OCI-LY7 (cell line): ENCODE results near the gene LYRM2. TPM values are rescaled to one million over a fixed set of nuclear protein-coding genes. Genes with fewer than 3 reads are reported as not detected.

Experiments used
- BruUV-seq: library from RNA; stranded (reverse); fragments of 400-500 nt; replicated peaks from 2 replicates; lab custom pipeline; 2021; lab: Mats Ljungman, UMichigan
- CTCF ChIA-PET: fragments of 300-600 bp; sonication (Branson Sonifier 250); formaldehyde crosslinking; loops from one replicate; lab custom pipeline; 2022; ENCODE audit warnings: antibody characterized with exemption; ENCODE audit not compliant: unreplicated experiment; lab: Charles Lee
- POLR2A ChIA-PET: fragments of 300-600 bp; sonication (Branson Sonifier 250); formaldehyde crosslinking; loops from one replicate; lab custom pipeline; 2022; ENCODE audit warnings: antibody characterized with exemption; lab: Charles Lee
- DNase-seq: peaks from one replicate; pipeline ENCODE4 v3.0.0-alpha.2; 2015; ENCODE audit warnings: low spot score
- H2AFZ ChIP-seq: fragments of 200-600 bp; sonication (generic), shearing (Covaris generic); 2 replicates; pipeline ENCODE4 v1.6.1; 2014; ENCODE audit warnings: mild to moderate bottlenecking, antibody characterized with exemption, low read length, moderate library complexity
- H3K27ac ChIP-seq: fragments of 200-600 bp; sonication (generic); 2 replicates; pipeline ENCODE4 v1.5.1; 2014; ENCODE audit warnings: mixed run types, low read depth, mild to moderate bottlenecking, moderate library complexity, low read length, inconsistent platforms; ENCODE audit not compliant: poor library complexity, severe bottlenecking
- H3K36me3 ChIP-seq: fragments of 200-600 bp; sonication (generic); 2 replicates; pipeline ENCODE4 v1.6.1; 2014; ENCODE audit warnings: mild to moderate bottlenecking, antibody characterized with exemption, low read length, moderate library complexity, mixed read lengths; ENCODE audit not compliant: insufficient read depth
- H3K4me1 ChIP-seq: fragments of 200-600 bp; sonication (generic); 2 replicates; pipeline ENCODE4 v1.5.1; 2014; ENCODE audit warnings: mild to moderate bottlenecking, low read length; ENCODE audit not compliant: insufficient read depth, poor library complexity, severe bottlenecking
- H3K4me2 ChIP-seq: fragments of 200-600 bp; sonication (generic); 2 replicates; pipeline ENCODE4 v1.6.1; 2014; ENCODE audit warnings: mild to moderate bottlenecking, low read length
- H3K4me3 ChIP-seq: fragments of 200-600 bp; sonication (generic); 2 replicates; pipeline ENCODE4 v1.5.1; 2014; ENCODE audit warnings: mild to moderate bottlenecking, low read depth, low read length; ENCODE audit not compliant: poor library complexity, severe bottlenecking
- H3K79me2 ChIP-seq: fragments of 200-600 bp; sonication (generic); 2 replicates; pipeline ENCODE4 v1.6.1; 2016; ENCODE audit warnings: low read depth, mild to moderate bottlenecking, low read length, moderate library complexity, mixed read lengths; ENCODE audit not compliant: insufficient read depth
- H3K9me2 ChIP-seq: fragments of 200-600 bp; sonication (generic); 2 replicates; pipeline ENCODE4 v1.6.1; 2016; ENCODE audit warnings: mild to moderate bottlenecking, low read length, mixed read lengths; ENCODE audit not compliant: insufficient read depth
- H3K9me3 ChIP-seq: fragments of 200-600 bp; sonication (generic); 2 replicates; pipeline ENCODE4 v1.6.1; 2014; ENCODE audit warnings: mild to moderate bottlenecking, mixed run types, low read length, mixed read lengths
- H4K20me1 ChIP-seq: fragments of 200-600 bp; sonication (generic); 2 replicates; pipeline ENCODE4 v1.6.1; 2014; ENCODE audit warnings: mild to moderate bottlenecking, antibody characterized with exemption, low read length, moderate library complexity, mixed read lengths; ENCODE audit not compliant: insufficient read depth
- CTCF ChIP-seq: fragments of 200-600 bp; sonication (generic); conservative IDR thresholded peaks from 2 replicates; pipeline ENCODE4 v1.5.1; 2014; ENCODE audit warnings: mild to moderate bottlenecking, antibody characterized with exemption, low read length, moderate library complexity, mixed read lengths
- EZH2phosphoT487 ChIP-seq: fragments of 200-600 bp; sonication (generic); IDR thresholded peaks from 2 replicates; pipeline ENCODE4 v1.6.1; 2018; ENCODE audit warnings: low read depth, borderline replicate concordance, mild to moderate bottlenecking, mixed run types, antibody characterized with exemption, low read length, moderate library complexity, mixed read lengths
- intact Hi-C: fragments of 100-400 bp; cut with micrococcal nuclease; formaldehyde crosslinking; loops from one replicate; pipeline ENCODE4 v1.10.0; 2022; ENCODE audit not compliant: unreplicated experiment
- total RNA-seq, 2 experiments: library from RNA; depleted of rRNA in 1 of 2; stranded (reverse); fragments of >200 nt in 1 of 2; shearing (Covaris generic) in 1 of 2; gene quantifications; 2 replicates each; pipeline ENCODE4 v1.2.3, GENCODE V29; 2014 to 2022

The LYRM2 gene
- total RNA-seq, 2 experiments from 2014 or later, result 17.7 to 40.6 TPM

GRCh38 chr6:89618026-89618425, 20.5 kb downstream of the LYRM2 start:
- H3K27ac ChIP-seq, result no peak overlapping the region
- CTCF ChIA-PET, result no interaction called here
- H3K79me2 ChIP-seq, result no peaks in the 10 kb centered on the region
- H3K4me2 ChIP-seq, result no peak overlapping the region
- intact Hi-C loops, result loop anchor here (10.0 kb wide), 1 partner anchor 643 kb away; no protein-coding TSS in a partner anchor
- no peak overlapping the region for H2AFZ ChIP-seq
- H4K20me1 ChIP-seq, result no peaks in the 10 kb centered on the region
- no peak overlapping the region for H3K4me3 ChIP-seq
- no peak for DNase-seq
- no TSS peak for BruUV-seq
- no peaks in the 10 kb centered on the region for H3K9me2 ChIP-seq
- peaks cover 12% of the 10 kb centered on the region for H3K4me1 ChIP-seq
- no peaks in the 10 kb centered on the region for H3K36me3 ChIP-seq
- H3K9me3 ChIP-seq, result no peaks in the 10 kb centered on the region
- TF ChIP-seq CTCF (no peak), EZH2phosphoT487 (no peak)
- POLR2A ChIA-PET, result no interaction called here

DNA sequence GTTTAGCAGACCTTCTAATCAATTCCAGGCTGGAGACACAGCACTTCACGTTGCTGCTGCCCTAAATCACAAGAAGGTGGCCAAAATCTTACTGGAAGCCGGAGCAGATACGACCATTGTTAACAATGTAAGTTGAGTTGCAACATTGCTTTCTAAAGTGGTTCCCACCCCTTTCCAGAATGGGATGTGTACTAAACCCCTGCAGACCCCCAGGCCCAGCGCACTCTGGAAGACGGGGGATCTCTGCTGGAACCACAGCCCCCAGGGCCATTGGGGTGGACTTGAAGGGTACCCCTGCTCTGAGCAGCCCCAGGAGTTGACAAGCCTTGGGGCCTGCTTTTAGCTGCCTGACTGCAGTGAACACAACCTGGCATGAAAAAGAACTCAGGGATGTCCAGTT, 22.0 kb downstream of the LYRM2 start:
- intact Hi-C loops, result loop anchor here (10.0 kb wide), 1 partner anchor 642 kb away; no protein-coding TSS in a partner anchor
- ChIA-PET POLR2A (no interaction called here), CTCF (no interaction called here)
- Histone ChIP-seq H2AFZ (no peak overlapping the region), H4K20me1 (no peaks in the 10 kb centered on the region), H3K4me2 (no peak overlapping the region), H3K36me3 (no peaks in the 10 kb centered on the region), H3K27ac (no peak overlapping the region), H3K4me1 (peaks cover 19% of the 10 kb centered on the region), H3K9me2 (no peaks in the 10 kb centered on the region), H3K9me3 (no peaks in the 10 kb centered on the region), H3K4me3 (no peak overlapping the region), H3K79me2 (no peaks in the 10 kb centered on the region)
- no TSS peak for BruUV-seq
- no peak for DNase-seq
- TF ChIP-seq EZH2phosphoT487 (no peak), CTCF (no peak)

- Histone ChIP-seq H3K27ac (no peak overlapping the region), H3K79me2 (no peaks in the 10 kb centered on the region), H3K9me3 (no peaks in the 10 kb centered on the region), H3K36me3 (no peaks in the 10 kb centered on the region), H2AFZ (no peak overlapping the region), H3K4me2 (no peak overlapping the region), H3K4me1 (peaks cover 26% of the 10 kb centered on the region), H3K9me2 (no peaks in the 10 kb centered on the region), H4K20me1 (no peaks in the 10 kb centered on the region), H3K4me3 (no peak overlapping the region)
- ChIA-PET POLR2A (no interaction called here), CTCF (no interaction called here)
- DNase-seq, result no peak
- intact Hi-C loops, result loop anchor here (10.0 kb wide), 1 partner anchor 641 kb away; no protein-coding TSS in a partner anchor
- no TSS peak for BruUV-seq
- no peak for TF ChIP-seq CTCF
Observed at GRCh38 chr6:89615882-89616281, 22.7 kb downstream of the LYRM2 start.
